Measurements from ENCODE around the gene ERGIC1.
A peak's percentile ranks its signal among the peaks of the same experiment; 100 is the strongest.
"Not testable (repeated sequence)": the region's sequence is repeated elsewhere in the genome, so short reads cannot be mapped to it uniquely, and the experiment has no call there.

ERGIC1 gene

GRCh38 chr5:172802567-172803176 lies 31.4 kb upstream of the ERGIC1 start:
- Histone ChIP-seq H3K4me1 (ENCODE audit: control insufficient read depth in 1 of 2, insufficient read depth in 2 of 2, low read length in 2 of 2) (peaks cover 0 to 4% of the 10 kb centered on the region in 2 donors), H3K4me3 (ENCODE audit: low read depth in 1 of 2, low read length in 2 of 2) (no peak overlapping the region), H3K36me3 (ENCODE audit: control insufficient read depth in 1 of 2, insufficient read depth in 2 of 2, low read length in 2 of 2) (no peaks in the 10 kb centered on the region), H3K27ac (ENCODE audit: low read length) (no peak overlapping the region), H3K27me3 (ENCODE audit: low read depth, low read length) (no peaks in the 10 kb centered on the region), H3K9me3 (ENCODE audit: control insufficient read depth in 1 of 2, low read length in 2 of 2) (no peaks in the 10 kb centered on the region)

GRCh38 chr5:172805018-172805683 lies 28.9 kb upstream of the ERGIC1 start:
- no peaks in the 10 kb centered on the region for H3K36me3 ChIP-seq (ENCODE audit: control insufficient read depth in 1 of 2, insufficient read depth in 2 of 2, low read length in 2 of 2)
- H3K9me3 ChIP-seq (ENCODE audit: control insufficient read depth in 1 of 2, low read length in 2 of 2) = no peaks in the 10 kb centered on the region
- H3K4me1 ChIP-seq (ENCODE audit: control insufficient read depth in 1 of 2, insufficient read depth in 2 of 2, low read length in 2 of 2) = no peaks in the 10 kb centered on the region
- no peak overlapping the region for H3K27ac ChIP-seq (ENCODE audit: low read length)
- no peaks in the 10 kb centered on the region for H3K27me3 ChIP-seq (ENCODE audit: low read depth, low read length)
- H3K4me3 ChIP-seq (ENCODE audit: low read depth in 1 of 2, low read length in 2 of 2) = no peak overlapping the region

GRCh38 chr5:172805736-172806255 lies 28.3 kb upstream of the ERGIC1 start:
- Histone ChIP-seq H3K9me3 (ENCODE audit: control insufficient read depth in 1 of 2, low read length in 2 of 2) (no peaks in the 10 kb centered on the region), H3K4me3 (ENCODE audit: low read depth in 1 of 2, low read length in 2 of 2) (no peak overlapping the region), H3K27ac (ENCODE audit: low read length) (no peak overlapping the region), H3K27me3 (ENCODE audit: low read depth, low read length) (no peaks in the 10 kb centered on the region), H3K36me3 (ENCODE audit: control insufficient read depth in 1 of 2, insufficient read depth in 2 of 2, low read length in 2 of 2) (no peaks in the 10 kb centered on the region), H3K4me1 (ENCODE audit: control insufficient read depth in 1 of 2, insufficient read depth in 2 of 2, low read length in 2 of 2) (no peaks in the 10 kb centered on the region)

- Histone ChIP-seq H3K36me3 (ENCODE audit: control insufficient read depth in 1 of 2, insufficient read depth in 2 of 2, low read length in 2 of 2) (no peaks in the 10 kb centered on the region), H3K27me3 (ENCODE audit: low read depth, low read length) (no peaks in the 10 kb centered on the region), H3K4me1 (ENCODE audit: control insufficient read depth in 1 of 2, insufficient read depth in 2 of 2, low read length in 2 of 2) (no peaks in the 10 kb centered on the region), H3K4me3 (ENCODE audit: low read depth in 1 of 2, low read length in 2 of 2) (peak overlapping the region in 1 of 2 donors; percentile 53), H3K9me3 (ENCODE audit: control insufficient read depth in 1 of 2, low read length in 2 of 2) (no peaks in the 10 kb centered on the region), H3K27ac (ENCODE audit: low read length) (peak overlapping the region; percentile 95)
These were observed 27.0 kb upstream of the ERGIC1 start for GRCh38 chr5:172806897-172807672.

GRCh38 chr5:172807766-172808311 lies 26.2 kb upstream of the ERGIC1 start:
- Histone ChIP-seq H3K27ac (ENCODE audit: low read length) (peak overlapping the region; percentile 95), H3K4me1 (ENCODE audit: control insufficient read depth in 1 of 2, insufficient read depth in 2 of 2, low read length in 2 of 2) (no peaks in the 10 kb centered on the region), H3K9me3 (ENCODE audit: control insufficient read depth in 1 of 2, low read length in 2 of 2) (no peaks in the 10 kb centered on the region), H3K36me3 (ENCODE audit: control insufficient read depth in 1 of 2, insufficient read depth in 2 of 2, low read length in 2 of 2) (no peaks in the 10 kb centered on the region), H3K4me3 (ENCODE audit: low read depth in 1 of 2, low read length in 2 of 2) (peak overlapping the region in 1 of 2 donors; percentile 53), H3K27me3 (ENCODE audit: low read depth, low read length) (no peaks in the 10 kb centered on the region)

- H3K27ac ChIP-seq (ENCODE audit: low read length) = no peak overlapping the region
- H3K27me3 ChIP-seq (ENCODE audit: low read depth, low read length) = no peaks in the 10 kb centered on the region
- no peaks in the 10 kb centered on the region for H3K36me3 ChIP-seq (ENCODE audit: control insufficient read depth in 1 of 2, insufficient read depth in 2 of 2, low read length in 2 of 2)
- H3K4me1 ChIP-seq (ENCODE audit: control insufficient read depth in 1 of 2, insufficient read depth in 2 of 2, low read length in 2 of 2) = no peaks in the 10 kb centered on the region
- no peaks in the 10 kb centered on the region for H3K9me3 ChIP-seq (ENCODE audit: control insufficient read depth in 1 of 2, low read length in 2 of 2)
- no peak overlapping the region for H3K4me3 ChIP-seq (ENCODE audit: low read depth in 1 of 2, low read length in 2 of 2)
These were observed 24.3 kb upstream of the ERGIC1 start for GRCh38 chr5:172809774-172810173.

GRCh38 chr5:172810996-172811395 lies 23.1 kb upstream of the ERGIC1 start:
- H3K36me3 ChIP-seq (ENCODE audit: control insufficient read depth in 1 of 2, insufficient read depth in 2 of 2, low read length in 2 of 2); H3K27me3 ChIP-seq (ENCODE audit: low read depth, low read length); H3K27ac ChIP-seq (ENCODE audit: low read length); H3K9me3 ChIP-seq (ENCODE audit: control insufficient read depth in 1 of 2, low read length in 2 of 2); H3K4me3 ChIP-seq (ENCODE audit: low read depth in 1 of 2, low read length in 2 of 2); H3K4me1 ChIP-seq (ENCODE audit: control insufficient read depth in 1 of 2, insufficient read depth in 2 of 2, low read length in 2 of 2): not testable (repeated sequence)

- no peaks in the 10 kb centered on the region for H3K36me3 ChIP-seq (ENCODE audit: control insufficient read depth in 1 of 2, insufficient read depth in 2 of 2, low read length in 2 of 2)
- no peak overlapping the region for H3K4me3 ChIP-seq (ENCODE audit: low read depth in 1 of 2, low read length in 2 of 2)
- H3K27me3 ChIP-seq (ENCODE audit: low read depth, low read length) = no peaks in the 10 kb centered on the region
- no peak overlapping the region for H3K27ac ChIP-seq (ENCODE audit: low read length)
- H3K9me3 ChIP-seq (ENCODE audit: control insufficient read depth in 1 of 2, low read length in 2 of 2) = no peaks in the 10 kb centered on the region
- peaks cover 0 to 6% of the 10 kb centered on the region in 2 donors for H3K4me1 ChIP-seq (ENCODE audit: control insufficient read depth in 1 of 2, insufficient read depth in 2 of 2, low read length in 2 of 2)
These were observed 18.4 kb upstream of the ERGIC1 start for GRCh38 chr5:172815631-172816030.

- H3K27me3 ChIP-seq (ENCODE audit: low read depth, low read length) = no peaks in the 10 kb centered on the region
- no peak overlapping the region for H3K4me3 ChIP-seq (ENCODE audit: low read depth in 1 of 2, low read length in 2 of 2)
- no peak overlapping the region for H3K27ac ChIP-seq (ENCODE audit: low read length)
- no peaks in the 10 kb centered on the region for H3K36me3 ChIP-seq (ENCODE audit: control insufficient read depth in 1 of 2, insufficient read depth in 2 of 2, low read length in 2 of 2)
- no peaks in the 10 kb centered on the region for H3K9me3 ChIP-seq (ENCODE audit: control insufficient read depth in 1 of 2, low read length in 2 of 2)
- peaks cover 0 to 6% of the 10 kb centered on the region in 2 donors for H3K4me1 ChIP-seq (ENCODE audit: control insufficient read depth in 1 of 2, insufficient read depth in 2 of 2, low read length in 2 of 2)
These were observed 17.0 kb upstream of the ERGIC1 start for GRCh38 chr5:172816925-172817562.

GRCh38 chr5:172817664-172818063 lies 16.4 kb upstream of the ERGIC1 start:
- peaks cover 0 to 6% of the 10 kb centered on the region in 2 donors for H3K4me1 ChIP-seq (ENCODE audit: control insufficient read depth in 1 of 2, insufficient read depth in 2 of 2, low read length in 2 of 2)
- no peak overlapping the region for H3K4me3 ChIP-seq (ENCODE audit: low read depth in 1 of 2, low read length in 2 of 2)
- no peak overlapping the region for H3K27ac ChIP-seq (ENCODE audit: low read length)
- no peaks in the 10 kb centered on the region for H3K27me3 ChIP-seq (ENCODE audit: low read depth, low read length)
- H3K36me3 ChIP-seq (ENCODE audit: control insufficient read depth in 1 of 2, insufficient read depth in 2 of 2, low read length in 2 of 2) = no peaks in the 10 kb centered on the region
- H3K9me3 ChIP-seq (ENCODE audit: control insufficient read depth in 1 of 2, low read length in 2 of 2) = no peaks in the 10 kb centered on the region

GRCh38 chr5:172818081-172818480 lies 16.0 kb upstream of the ERGIC1 start:
- H3K4me1 ChIP-seq (ENCODE audit: control insufficient read depth in 1 of 2, insufficient read depth in 2 of 2, low read length in 2 of 2) = peaks cover 0 to 6% of the 10 kb centered on the region in 2 donors
- H3K27me3 ChIP-seq (ENCODE audit: low read depth, low read length) = no peaks in the 10 kb centered on the region
- no peak overlapping the region for H3K27ac ChIP-seq (ENCODE audit: low read length)
- no peaks in the 10 kb centered on the region for H3K36me3 ChIP-seq (ENCODE audit: control insufficient read depth in 1 of 2, insufficient read depth in 2 of 2, low read length in 2 of 2)
- H3K4me3 ChIP-seq (ENCODE audit: low read depth in 1 of 2, low read length in 2 of 2) = no peak overlapping the region
- H3K9me3 ChIP-seq (ENCODE audit: control insufficient read depth in 1 of 2, low read length in 2 of 2) = no peaks in the 10 kb centered on the region
